PC-9 (cell line): Measurements from ENCODE around the gene CSGALNACT2. TPM values are rescaled to one million over a fixed set of nuclear protein-coding genes. Genes with fewer than 3 reads are reported as not detected.
A peak's percentile ranks its signal among the peaks of the same experiment; 100 is the strongest.

ENCODE experiments used
- BruUV-seq: library from RNA; stranded (reverse); fragments of 400-500 nt; replicated peaks from 2 replicates; lab custom pipeline; 2021; lab: Mats Ljungman, UMichigan
- CTCF ChIA-PET: fragments of 300-600 bp; sonication (Branson Sonifier 250); formaldehyde crosslinking; loops from one replicate; lab custom pipeline; 2022; ENCODE audit warnings: antibody characterized with exemption; lab: Charles Lee
- POLR2A ChIA-PET: fragments of 300-600 bp; sonication (Branson Sonifier 250); formaldehyde crosslinking; loops from one replicate; lab custom pipeline; 2022; ENCODE audit warnings: antibody characterized with exemption; ENCODE audit not compliant: unreplicated experiment; lab: Charles Lee
- DNase-seq, 2 experiments: peaks; one replicate each; pipeline versions ENCODE4 v3.0.0 to v3.0.0-alpha.2; 2015 to 2022; ENCODE audit warnings: mixed read lengths in 1 of 2
- H2AFZ ChIP-seq: fragments of 200-600 bp; sonication (generic); 2 replicates; pipeline ENCODE4 v1.8.1; 2017; ENCODE audit warnings: antibody characterized with exemption
- H3F3A ChIP-seq: fragments of 200-600 bp; sonication (generic); 2 replicates; pipeline ENCODE4 v1.8.1; 2017; ENCODE audit warnings: antibody characterized with exemption, mild to moderate bottlenecking, low read depth; ENCODE audit not compliant: insufficient read depth
- H3K27ac ChIP-seq: fragments of 200-600 bp; sonication (generic); 2 replicates; pipeline ENCODE4 v1.6.1; 2016; ENCODE audit warnings: mixed run types
- H3K27me3 ChIP-seq: fragments of 200-600 bp; sonication (generic); 2 replicates; pipeline ENCODE4 v1.6.1; 2016; ENCODE audit warnings: low read depth, mixed run types; ENCODE audit not compliant: insufficient read depth
- H3K36me3 ChIP-seq: fragments of 200-600 bp; sonication (generic); 2 replicates; pipeline ENCODE4 v1.6.1; 2016; ENCODE audit warnings: low read depth, mixed run types
- H3K4me1 ChIP-seq: fragments of 200-600 bp; sonication (generic); replicated peaks from 2 replicates; pipeline ENCODE4 v1.6.1; 2016; ENCODE audit warnings: mixed run types; ENCODE audit not compliant: insufficient read depth
- H3K4me2 ChIP-seq: fragments of 200-600 bp; sonication (generic); 2 replicates; pipeline ENCODE4 v1.6.1; 2017; ENCODE audit warnings: mixed run types
- H3K4me3 ChIP-seq: fragments of 200-600 bp; sonication (generic); 2 replicates; pipeline ENCODE4 v1.6.1; 2016; ENCODE audit warnings: mixed run types
- H3K79me2 ChIP-seq: fragments of 200-600 bp; sonication (generic); 2 replicates; pipeline ENCODE4 v1.6.1; 2017; ENCODE audit warnings: low read depth, mixed run types
- H3K9me2 ChIP-seq: fragments of 200-600 bp; sonication (generic); 2 replicates; pipeline ENCODE4 v1.8.1; 2017; ENCODE audit warnings: mild to moderate bottlenecking; ENCODE audit not compliant: insufficient read depth
- H3K9me3 ChIP-seq: fragments of 200-600 bp; sonication (generic); 2 replicates; pipeline ENCODE4 v1.8.1; 2016; ENCODE audit warnings: low read depth; ENCODE audit not compliant: insufficient read depth
- H4K20me1 ChIP-seq: fragments of 200-600 bp; sonication (generic); 2 replicates; pipeline ENCODE4 v1.8.1; 2017; ENCODE audit not compliant: insufficient read depth
- EZH2 ChIP-seq: fragments of 200-600 bp; sonication (generic); IDR thresholded peaks from 2 replicates; pipeline ENCODE4 v1.8.0; 2017; ENCODE audit warnings: antibody characterized with exemption, low read depth
- intact Hi-C: fragments of 100-400 bp; cut with micrococcal nuclease; formaldehyde crosslinking; loops from one replicate; pipeline ENCODE4 v1.10.0; 2022; ENCODE audit not compliant: unreplicated experiment
- total RNA-seq: library from RNA; stranded (reverse); gene quantifications from 2 replicates; pipeline ENCODE4 v1.2.3, GENCODE V29; 2021
- TF ChIP-seq, protein P1 (sequence below): fragments of 200-600 bp; sonication (generic); conservative IDR thresholded peaks from 2 replicates; pipeline ENCODE4 v1.6.1; 2017; ENCODE audit warnings: mixed run types, antibody characterized with exemption, mild to moderate bottlenecking, moderate library complexity

The CSGALNACT2 gene
- total RNA-seq, 1 experiment from 2014 or later, result 7.2 TPM

- Histone ChIP-seq H3K9me2 (no peaks in the 10 kb centered on the region), H3K27ac (no peak overlapping the region), H3K79me2 (no peaks in the 10 kb centered on the region), H3K36me3 (no peaks in the 10 kb centered on the region), H3K27me3 (peaks cover 6% of the 10 kb centered on the region; the same call in 1 of the 2 replicates), H3F3A (no peaks in the 10 kb centered on the region), H4K20me1 (no peaks in the 10 kb centered on the region), H3K9me3 (no peaks in the 10 kb centered on the region), H3K4me2 (no peak overlapping the region), H3K4me3 (no peak overlapping the region), H2AFZ (no peak overlapping the region), H3K4me1 (no peaks in the 10 kb centered on the region)
- BruUV-seq, result no TSS peak
- TF ChIP-seq, protein P1, sequence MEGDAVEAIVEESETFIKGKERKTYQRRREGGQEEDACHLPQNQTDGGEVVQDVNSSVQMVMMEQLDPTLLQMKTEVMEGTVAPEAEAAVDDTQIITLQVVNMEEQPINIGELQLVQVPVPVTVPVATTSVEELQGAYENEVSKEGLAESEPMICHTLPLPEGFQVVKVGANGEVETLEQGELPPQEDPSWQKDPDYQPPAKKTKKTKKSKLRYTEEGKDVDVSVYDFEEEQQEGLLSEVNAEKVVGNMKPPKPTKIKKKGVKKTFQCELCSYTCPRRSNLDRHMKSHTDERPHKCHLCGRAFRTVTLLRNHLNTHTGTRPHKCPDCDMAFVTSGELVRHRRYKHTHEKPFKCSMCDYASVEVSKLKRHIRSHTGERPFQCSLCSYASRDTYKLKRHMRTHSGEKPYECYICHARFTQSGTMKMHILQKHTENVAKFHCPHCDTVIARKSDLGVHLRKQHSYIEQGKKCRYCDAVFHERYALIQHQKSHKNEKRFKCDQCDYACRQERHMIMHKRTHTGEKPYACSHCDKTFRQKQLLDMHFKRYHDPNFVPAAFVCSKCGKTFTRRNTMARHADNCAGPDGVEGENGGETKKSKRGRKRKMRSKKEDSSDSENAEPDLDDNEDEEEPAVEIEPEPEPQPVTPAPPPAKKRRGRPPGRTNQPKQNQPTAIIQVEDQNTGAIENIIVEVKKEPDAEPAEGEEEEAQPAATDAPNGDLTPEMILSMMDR, result no peak
- TF ChIP-seq EZH2, result no peak
- no peak for DNase-seq
- ChIA-PET POLR2A (no interaction called here), CTCF (no interaction called here)
- intact Hi-C loops, result loop anchor here (10.0 kb wide), 1 partner anchor 335 kb away; no protein-coding TSS in a partner anchor
These were observed 48.1 kb upstream of the CSGALNACT2 start for GRCh38 chr10:43090188-43090587.

GRCh38 chr10:43090664-43091063 lies 47.6 kb upstream of the CSGALNACT2 start:
- TF ChIP-seq, protein P1, result no peak
- TF ChIP-seq EZH2, result no peak
- no peaks in the 10 kb centered on the region for H3F3A ChIP-seq
- no peaks in the 10 kb centered on the region for H3K4me1 ChIP-seq
- H3K4me3 ChIP-seq, result no peak overlapping the region
- H4K20me1 ChIP-seq, result no peaks in the 10 kb centered on the region
- H2AFZ ChIP-seq, result no peak overlapping the region
- DNase-seq, result no peak
- no peak overlapping the region for H3K4me2 ChIP-seq
- no peaks in the 10 kb centered on the region for H3K79me2 ChIP-seq
- BruUV-seq, result no TSS peak
- H3K9me2 ChIP-seq, result no peaks in the 10 kb centered on the region
- intact Hi-C loops, result loop anchor here (10.0 kb wide), 1 partner anchor 336 kb away; no protein-coding TSS in a partner anchor
- peaks cover 9% of the 10 kb centered on the region; the same call in 1 of the 2 replicates for H3K27me3 ChIP-seq
- H3K36me3 ChIP-seq, result no peaks in the 10 kb centered on the region
- H3K27ac ChIP-seq, result no peak overlapping the region
- CTCF ChIA-PET, result no interaction called here
- POLR2A ChIA-PET, result no interaction called here
- no peaks in the 10 kb centered on the region for H3K9me3 ChIP-seq

DNA sequence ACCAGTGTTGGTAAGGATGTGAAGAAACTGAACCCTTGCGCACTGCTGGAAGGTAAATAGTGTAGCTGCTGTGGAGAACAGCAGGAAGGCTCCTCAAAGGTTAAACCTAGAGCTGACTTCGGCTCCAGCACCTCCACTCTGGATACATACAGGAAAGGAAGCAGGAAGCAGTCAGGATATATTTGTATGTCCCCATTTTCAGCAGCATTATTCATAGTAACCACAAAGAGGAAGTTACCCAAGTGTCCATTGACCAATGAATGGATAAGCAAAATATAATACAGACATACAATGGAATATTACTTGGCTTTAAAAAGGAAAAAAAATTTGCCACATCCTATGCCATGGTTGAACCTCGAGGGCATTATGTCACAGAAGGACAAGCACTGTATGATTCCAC lies 46.4 kb upstream of the CSGALNACT2 start:
- no peak for TF ChIP-seq EZH2
- TF ChIP-seq, protein P1, result no peak
- Histone ChIP-seq H3K79me2 (no peaks in the 10 kb centered on the region), H3K9me2 (no peaks in the 10 kb centered on the region), H3F3A (no peaks in the 10 kb centered on the region), H2AFZ (no peak overlapping the region), H3K4me1 (no peaks in the 10 kb centered on the region), H4K20me1 (no peaks in the 10 kb centered on the region), H3K4me3 (no peak overlapping the region), H3K4me2 (no peak overlapping the region), H3K9me3 (no peaks in the 10 kb centered on the region), H3K27ac (no peak overlapping the region), H3K27me3 (peaks cover 21% of the 10 kb centered on the region; the same call in 1 of the 2 replicates), H3K36me3 (no peaks in the 10 kb centered on the region)
- no TSS peak for BruUV-seq
- CTCF ChIA-PET, result no interaction called here
- DNase-seq, result peak in 1 of 2 experiments; percentile 59
- intact Hi-C loops, result loop anchor here (10.0 kb wide), 1 partner anchor 337 kb away; no protein-coding TSS in a partner anchor
- POLR2A ChIA-PET, result interaction anchor here (0.6 kb wide), 1 partner anchor 305 kb away, joined by 3 read pairs; no protein-coding TSS in a partner anchor
